ENCODE results near the gene ZNF76. TPM values are rescaled to one million over a fixed set of nuclear protein-coding genes. Genes with fewer than 3 reads are reported as not detected.

ZNF76 gene
- total RNA-seq (2014; rRNA removed; shearing (Covaris generic)) = 6.7 and 7.2 TPM in 2 replicates

DNA sequence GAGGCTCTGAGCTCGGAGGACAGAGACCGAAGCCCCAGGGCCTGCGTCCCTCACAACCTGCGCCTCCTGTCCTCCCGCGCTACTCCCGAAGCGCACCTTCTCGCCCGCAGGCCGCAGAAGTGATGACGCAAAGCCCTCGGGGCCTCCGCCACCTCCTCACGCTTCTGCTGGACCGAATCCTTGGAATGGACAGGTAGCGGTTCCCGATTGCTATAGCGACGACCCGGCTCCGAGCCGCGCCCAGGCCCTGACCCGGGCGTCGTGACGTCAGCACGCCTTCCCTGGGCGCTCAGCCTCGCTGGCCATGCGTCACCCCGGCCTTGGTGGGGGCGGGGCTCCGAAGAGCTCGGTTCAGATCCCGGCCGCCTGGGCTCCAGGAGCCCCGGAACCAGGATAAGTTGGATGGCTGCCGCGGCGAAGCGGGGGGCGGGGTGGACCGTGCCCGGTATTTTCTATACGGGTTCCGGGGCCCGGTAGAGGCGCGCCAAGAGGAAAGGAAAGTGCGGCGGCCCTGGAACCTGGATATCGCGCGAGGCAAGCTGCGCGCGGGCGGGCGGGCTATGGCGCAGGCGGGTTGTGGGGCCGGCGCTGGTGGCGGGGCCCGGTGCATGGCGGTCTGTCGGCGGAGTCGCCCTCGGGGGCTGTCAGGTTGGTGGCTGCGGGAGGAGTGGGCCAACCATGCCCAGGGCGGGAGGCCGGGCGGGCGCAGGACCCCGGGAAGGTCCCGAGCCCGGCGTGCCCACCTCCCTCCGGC, at the start of gene ZNF76:
Gene ZNF76 (plus strand): TSS at position 542 of the 754 bp plus-strand sequence. CDS start 21,417 bp downstream, outside the sequence.
- peak; percentile 95 for DNase-seq (ENCODE audit: low spot score)

DNA sequence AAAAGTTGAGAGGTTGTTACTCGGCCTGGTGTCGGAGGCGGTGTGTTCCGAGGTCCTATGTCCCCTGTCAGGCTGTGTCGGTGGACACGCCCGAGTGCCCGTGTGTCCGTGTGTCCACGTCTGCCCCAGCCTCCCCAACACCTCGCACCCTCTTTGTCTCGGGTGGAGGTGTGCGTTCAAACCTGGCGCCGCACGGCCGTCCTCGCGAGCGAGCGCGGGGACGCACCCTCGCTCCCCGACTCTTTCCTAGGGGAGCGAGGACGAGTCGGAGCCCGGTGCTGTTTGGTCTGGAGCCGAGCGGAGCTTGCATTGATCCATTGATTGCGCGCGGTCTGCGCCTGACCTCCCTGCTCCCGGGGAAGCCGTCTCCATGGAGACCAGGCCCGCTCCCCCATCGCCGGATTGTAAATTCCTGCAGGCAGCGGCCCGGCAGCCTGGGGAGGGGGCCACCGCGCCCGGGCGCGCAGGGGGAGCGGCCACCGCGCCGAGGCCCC, 46.2 kb upstream of the ZNF76 start:
- DNase-seq (ENCODE audit: low spot score) = no peak

DNA sequence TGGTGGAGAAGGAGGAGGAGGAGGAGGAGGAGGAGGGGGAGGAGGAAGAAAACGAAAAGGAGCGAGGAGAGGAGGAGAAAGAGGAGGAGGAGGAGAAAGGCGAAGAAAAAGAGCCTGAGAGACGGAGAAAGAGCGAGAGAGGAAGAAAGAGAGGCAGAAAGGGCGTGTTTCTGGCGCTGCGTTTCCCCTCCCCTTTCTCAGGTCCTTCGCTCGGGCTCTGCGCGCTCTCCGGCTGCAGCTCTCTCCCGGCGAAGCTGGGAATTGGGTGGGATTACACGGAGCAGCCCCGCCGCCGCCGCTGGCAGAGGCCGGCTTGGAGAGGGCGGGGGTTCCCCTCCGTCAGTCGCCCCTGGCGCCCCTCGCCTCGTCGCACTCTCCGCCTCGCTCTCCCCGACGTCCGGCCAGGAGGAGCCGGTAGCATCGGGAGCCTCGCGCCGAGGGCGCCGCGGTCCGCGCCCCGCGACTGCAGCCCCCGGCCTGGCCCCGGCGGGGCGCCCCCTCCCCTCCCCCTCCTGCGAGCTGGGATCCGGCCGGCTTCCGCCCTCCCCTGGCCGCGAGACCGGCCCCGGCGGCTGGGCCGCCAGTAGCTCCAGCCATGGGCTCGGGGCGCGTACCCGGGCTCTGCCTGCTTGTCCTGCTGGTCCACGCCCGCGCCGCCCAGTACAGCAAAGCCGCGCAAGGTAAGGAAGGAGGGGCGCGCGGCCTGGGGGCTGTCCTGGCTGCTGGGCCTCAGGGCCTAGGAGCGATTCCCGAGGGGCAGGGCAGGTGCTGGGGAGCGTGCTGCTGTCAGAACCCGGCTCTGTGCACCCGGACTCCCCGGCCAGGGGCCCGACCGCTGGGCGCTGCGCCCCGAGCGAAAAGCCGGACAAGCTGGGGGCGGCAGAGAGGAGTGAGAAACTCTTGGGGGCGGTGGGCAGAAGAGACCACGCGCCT, 45.4 kb upstream of the ZNF76 start, which contains the start of gene SCUBE3:
Gene SCUBE3 (plus strand): TSS at position 133 of the 933 bp plus-strand sequence. CDS start 463 bp downstream, at position 596.
- no peak for DNase-seq (ENCODE audit: low spot score)

DNA sequence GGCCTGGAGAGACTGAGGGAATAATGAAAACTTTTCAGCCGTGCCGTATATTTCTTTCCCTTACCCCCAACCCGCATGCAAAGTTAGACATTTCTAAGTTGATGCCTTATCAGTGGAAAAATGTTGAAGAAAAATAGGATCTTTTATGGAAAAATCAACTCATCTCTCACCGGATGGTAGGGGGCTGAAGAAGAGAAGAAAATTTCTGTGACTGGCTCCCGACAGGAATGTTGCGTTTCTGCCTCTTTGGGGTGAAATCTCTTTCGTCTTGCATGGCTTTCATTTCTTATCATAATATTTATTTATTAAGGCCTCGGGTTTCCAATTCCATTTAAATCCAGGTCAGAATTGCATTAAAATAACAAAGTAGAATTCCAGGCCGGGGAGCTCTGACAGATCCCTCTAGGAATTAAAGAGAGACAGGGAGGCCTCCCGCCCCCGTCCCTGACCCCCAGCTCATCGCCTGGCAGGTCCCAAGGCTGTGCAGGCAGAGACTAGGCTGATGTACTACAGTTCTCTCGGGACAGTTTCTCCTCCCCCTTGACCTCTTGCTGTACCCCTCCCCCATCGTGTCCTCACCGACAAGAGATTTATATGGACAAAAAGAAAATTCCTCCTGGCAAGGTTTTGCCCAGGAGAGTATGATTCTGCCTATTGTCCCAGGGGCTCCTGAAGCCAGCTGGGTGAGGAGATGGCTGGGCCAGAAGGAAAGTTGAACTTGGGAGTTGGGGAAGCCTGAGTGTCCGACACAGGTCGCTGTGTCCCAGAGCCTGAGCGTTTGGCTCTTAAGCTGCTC, 44.5 kb upstream of the ZNF76 start:
- no peak for DNase-seq (ENCODE audit: low spot score)

DNA sequence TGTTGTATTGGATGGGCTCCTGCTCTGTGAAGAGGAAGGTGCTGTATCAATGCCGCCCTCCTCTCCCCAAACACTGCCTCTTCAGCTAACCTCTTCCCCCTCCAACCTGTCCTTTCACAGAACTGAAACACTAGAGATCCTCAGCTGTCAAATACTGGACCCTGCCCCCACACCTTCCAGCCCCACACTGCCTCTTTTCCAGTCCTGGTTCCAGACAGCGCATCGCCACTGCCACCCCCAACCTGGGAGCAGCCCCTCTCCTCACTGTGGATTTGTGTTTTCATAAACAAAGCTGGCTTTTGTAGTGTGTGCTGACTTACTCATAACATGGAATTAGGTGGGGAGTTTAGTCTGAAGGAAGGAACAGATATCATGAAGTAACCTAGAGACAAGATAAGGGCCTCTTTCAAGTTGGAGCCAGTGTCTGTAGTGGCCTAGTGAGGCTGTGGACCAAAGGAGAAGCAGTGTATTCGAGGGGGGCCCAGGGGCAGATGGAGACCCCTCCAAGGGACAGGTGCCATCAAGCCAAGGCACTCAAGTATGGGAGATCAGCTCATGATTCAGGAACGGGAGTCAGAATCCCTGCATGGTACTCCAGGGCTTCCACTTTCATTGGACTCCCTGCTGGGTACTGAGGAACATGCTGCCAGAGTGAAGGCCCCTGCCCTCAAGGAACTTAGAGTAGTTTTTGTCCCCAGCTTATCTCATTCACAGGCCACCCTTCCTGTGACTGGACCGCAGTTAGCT, 43.7 kb upstream of the ZNF76 start:
- no peak for DNase-seq (ENCODE audit: low spot score)

DNA sequence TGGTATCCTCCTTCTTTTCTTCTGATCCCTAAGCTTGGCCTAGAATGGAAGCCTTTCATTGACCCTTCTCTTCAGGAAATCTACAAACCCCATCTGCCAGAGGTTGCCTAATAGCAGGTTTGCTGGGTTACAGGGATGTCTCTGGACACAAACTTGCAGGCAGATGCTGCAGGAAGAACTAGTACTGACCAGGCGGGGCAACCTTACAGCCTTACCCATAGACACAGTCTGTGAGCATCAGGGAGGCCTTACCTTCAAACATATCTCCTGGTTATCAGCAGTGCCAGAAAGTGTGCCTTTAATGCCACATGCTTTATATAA, 43.2 kb upstream of the ZNF76 start:
- no peak for DNase-seq (ENCODE audit: low spot score)

DNA sequence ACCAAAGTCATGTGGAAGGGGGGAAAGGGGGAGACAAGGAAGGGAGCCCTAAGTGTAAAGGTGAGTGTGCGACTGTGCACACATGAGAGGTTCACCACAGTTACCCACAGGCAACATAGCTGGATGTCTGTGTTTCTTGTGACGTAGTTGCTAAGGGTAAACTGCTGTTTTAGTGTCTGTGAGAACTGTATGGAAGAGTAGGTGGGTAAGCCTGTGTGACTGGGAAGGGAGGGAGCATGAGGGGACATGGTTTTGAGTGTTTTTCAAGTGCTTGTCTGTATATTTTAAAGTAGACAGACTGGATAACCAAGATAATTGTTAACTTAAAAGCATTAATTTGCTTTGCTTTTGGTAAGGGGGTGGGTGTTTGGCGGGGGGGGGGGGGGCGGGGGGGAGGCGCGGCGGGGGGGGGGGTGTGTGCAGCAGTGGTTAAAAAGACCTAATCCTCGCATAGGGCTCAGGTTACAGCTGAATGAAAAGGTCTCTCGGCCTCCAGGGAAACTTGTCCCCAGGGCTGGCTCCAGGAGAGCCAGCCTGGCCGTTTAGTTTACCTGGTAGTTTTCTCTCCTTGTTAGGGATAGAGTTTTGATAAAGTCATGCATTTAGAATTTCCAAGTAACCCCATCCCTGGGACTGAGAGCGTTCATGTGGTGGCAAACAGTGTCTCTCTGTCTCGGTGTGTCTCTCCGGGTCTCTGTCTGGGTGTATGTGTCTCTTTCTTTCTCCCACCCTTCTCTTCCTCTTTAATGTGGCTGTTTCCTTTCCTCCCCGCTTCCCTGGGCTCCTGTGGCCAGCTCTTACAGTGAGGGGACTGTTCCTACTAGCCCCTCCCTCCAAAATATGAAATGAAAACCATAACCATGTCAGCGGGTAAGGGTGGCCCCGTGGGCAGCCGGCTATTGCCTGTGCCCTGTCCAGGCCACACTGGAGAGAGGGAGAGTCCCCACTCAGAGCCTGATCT, 42.4 kb upstream of the ZNF76 start:
- no peak for DNase-seq (ENCODE audit: low spot score)

DNA sequence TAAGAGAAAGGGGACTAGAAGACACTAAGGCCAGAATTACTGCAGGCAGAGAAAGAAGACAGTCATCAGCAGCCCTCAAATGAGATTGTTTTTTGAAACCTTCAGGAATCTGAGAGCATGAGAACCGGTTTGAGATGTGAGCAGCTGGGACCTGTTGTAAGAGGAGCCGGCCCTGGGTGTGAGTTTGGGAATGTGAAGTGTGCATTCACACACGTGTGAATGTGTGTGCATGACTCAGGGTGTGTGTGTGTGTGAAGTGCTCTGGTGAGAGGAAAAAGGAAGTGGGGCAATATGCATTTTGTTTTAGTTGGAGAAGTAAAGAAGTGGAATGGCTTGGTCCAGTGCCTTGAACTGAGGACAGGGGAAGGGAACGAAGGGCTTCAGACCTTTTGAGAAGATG, 41.5 kb upstream of the ZNF76 start:
- no peak for DNase-seq (ENCODE audit: low spot score)

DNA sequence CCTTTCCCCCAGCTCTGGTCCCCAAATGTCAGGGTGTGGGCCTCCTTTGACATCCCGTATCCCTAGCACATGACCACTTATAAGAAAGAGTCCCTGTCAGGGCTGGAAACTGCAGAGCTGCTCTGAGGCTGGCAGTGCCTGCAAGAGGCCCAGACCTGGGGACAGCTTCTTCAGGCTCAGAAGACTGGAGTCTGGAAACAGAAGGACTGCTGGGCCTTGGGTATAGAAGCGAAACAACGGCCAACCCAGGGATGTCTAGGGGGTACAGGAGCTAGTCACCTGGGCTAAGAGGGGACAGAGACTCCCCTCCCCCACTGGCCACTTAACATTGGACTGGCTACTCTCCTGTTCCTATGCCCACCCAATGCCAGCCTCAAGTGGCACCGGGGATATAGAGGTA, 41.1 kb upstream of the ZNF76 start:
- DNase-seq (ENCODE audit: low spot score) = no peak

DNA sequence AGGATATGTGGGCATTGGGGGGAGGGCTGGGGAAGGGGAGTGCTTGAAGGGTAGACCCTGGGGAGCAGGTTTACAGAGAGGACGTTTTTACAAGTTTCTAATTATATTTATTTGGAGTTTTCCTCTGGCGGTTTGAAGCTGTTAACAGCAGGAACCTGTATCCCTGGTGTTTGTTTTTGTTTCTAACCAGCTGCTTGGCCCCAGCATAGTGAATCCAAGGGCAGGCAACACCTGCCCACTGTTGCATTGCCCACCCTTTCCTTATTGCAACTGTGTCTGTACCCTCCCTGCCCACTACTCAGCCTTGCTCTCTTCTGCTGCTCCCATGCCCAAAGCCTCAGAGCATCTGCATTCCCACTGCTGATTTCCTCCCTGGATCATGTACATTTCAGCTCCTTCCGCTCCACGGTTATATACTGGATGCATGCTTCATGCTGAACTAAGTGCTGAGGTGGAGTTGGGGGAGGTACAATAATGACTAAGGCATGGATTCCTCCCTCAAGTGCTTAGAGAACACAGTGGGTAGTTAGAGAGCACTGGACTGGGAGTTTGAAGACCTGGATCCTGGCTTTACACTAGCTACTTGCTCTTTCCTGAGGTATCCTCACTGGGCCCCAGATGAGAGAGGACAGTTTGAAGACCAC, 39.7 kb upstream of the ZNF76 start:
- no peak for DNase-seq (ENCODE audit: low spot score)

DNA sequence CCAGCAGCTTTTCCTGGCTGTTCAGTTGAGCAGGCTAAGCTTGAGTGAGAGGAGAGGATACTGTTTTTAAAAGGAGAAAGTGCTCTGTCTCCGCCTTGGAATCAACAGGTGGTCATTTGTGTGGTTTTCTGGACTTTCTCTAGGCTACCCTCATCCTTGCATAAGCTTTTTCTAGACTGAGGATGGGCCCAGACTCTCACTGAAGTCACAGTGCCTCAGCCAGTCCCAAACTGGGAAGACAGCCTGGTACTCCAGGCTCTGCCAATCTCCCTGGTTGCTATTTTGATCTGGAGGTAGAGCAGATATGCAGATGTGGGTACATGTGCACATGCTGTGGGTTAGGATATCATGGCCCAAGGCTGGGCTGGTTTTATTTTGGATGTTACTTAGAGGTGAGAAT, 38.8 kb upstream of the ZNF76 start:
- no peak for DNase-seq (ENCODE audit: low spot score)

DNA sequence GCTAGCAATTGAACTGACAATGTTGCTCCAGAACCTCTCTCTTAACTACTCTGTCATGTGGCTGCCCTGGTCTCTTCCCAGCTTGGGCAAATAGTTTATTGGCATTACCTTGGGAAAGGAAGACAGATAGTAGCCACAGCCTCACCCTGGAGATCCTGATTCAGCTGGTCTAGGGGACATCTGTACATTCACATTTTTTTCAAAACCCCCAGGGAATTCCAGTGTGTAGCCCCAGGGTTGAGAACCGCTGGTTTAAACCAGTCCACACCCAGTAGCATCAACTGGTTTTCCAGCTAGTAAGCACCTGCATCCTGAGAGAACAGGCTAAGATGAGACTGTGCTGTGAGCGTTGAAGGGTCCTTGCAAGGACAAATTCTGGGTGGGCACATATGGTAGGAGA, 36.1 kb upstream of the ZNF76 start:
- DNase-seq (ENCODE audit: low spot score) = no peak

DNA sequence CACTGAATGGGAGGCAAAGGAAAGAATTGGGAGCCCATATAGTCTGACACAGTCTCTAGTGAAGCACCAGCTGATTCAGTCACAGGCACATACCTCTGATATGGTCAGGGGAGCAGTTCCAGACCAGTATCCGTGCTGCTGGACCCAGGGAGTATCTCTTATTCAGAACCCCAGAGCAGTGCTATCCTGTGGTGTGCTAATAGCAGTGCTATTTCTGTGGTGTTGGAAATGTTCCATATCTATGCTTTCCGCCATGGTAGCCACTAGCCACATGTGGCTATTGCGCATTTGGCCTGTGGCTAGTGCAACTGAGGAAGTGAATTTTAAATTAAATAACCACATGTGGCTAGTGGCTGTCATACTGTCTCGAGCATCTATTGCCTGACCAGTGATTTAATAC, 34.8 kb upstream of the ZNF76 start:
- DNase-seq (ENCODE audit: low spot score) = no peak

DNA sequence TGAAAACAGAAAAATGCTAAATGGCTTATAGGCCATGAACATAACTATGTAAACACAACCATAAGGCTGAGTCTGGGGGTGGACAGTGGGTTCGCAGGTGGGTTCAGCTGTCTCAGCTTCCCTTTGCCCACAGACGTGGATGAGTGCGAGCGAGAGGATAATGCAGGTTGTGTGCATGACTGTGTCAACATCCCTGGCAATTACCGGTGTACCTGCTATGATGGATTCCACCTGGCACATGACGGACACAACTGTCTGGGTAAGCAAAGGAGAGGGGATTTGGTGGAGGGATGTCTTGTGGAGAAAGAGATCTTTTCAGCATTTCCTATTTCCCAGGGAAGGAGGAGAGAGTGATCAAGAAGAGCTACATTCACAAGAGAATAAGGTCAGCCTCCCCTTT, 31.1 kb upstream of the ZNF76 start:
- no peak for DNase-seq (ENCODE audit: low spot score)

DNA sequence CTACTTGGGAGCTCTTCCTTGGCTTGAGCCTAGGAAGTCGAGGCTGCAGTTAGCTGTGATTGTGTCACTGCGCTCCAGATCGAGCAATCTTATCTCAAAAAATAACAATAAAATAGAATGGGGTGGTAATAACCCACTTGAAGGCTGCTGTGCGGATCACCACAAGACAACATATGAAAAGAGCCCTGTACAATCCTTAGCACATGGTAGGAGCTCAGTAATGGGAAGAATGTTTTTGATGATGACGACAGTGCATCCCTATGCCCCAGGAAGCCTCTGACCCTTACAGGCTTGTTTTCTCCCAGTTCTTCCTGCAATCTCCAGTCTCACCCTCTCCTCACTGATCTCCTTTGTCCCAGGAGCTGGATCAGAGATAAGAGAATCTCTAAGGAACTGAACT, 30.2 kb upstream of the ZNF76 start:
- DNase-seq (ENCODE audit: low spot score) = no peak

DNA sequence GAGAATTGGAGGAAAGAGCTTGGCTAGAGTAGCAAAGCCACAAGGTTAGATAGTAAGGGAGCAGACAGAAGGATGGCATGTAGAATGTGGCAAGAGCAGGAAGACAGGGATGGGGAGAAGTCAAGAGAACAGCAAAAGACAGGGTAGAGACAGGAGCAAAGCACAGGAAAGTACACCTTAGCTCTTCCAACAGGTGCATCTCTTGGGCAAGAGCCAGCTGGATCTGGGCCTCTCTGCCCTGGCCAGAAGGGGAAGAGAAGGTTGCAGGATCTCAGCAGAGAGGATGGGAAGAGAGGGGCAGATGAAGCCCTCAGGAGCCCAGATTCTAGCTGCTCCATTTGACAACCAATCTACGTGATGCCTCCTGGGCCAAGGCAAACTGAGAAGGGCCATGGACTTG, 29.0 kb upstream of the ZNF76 start:
- DNase-seq (ENCODE audit: low spot score) = no peak

DNA sequence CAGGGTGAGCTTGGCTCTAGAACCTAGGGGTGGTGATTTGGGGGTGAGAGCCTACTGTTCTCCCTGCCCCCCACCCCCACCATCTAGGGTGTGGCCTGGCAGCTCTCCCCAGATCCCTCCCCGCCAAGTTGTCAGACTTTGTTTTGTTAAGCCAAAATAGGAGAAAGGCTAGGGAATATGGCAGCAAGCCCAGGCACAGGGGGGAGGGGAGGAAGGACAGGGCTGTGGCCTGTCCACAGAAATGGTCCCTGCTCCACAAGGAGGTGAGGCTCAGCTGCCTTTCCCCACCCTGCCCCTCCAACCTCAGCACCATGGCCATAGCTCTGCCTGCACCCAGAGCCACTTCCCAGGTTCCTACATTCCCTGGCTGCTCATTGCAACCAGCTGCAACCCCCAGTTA, 28.6 kb upstream of the ZNF76 start:
- DNase-seq (ENCODE audit: low spot score) = no peak

DNA sequence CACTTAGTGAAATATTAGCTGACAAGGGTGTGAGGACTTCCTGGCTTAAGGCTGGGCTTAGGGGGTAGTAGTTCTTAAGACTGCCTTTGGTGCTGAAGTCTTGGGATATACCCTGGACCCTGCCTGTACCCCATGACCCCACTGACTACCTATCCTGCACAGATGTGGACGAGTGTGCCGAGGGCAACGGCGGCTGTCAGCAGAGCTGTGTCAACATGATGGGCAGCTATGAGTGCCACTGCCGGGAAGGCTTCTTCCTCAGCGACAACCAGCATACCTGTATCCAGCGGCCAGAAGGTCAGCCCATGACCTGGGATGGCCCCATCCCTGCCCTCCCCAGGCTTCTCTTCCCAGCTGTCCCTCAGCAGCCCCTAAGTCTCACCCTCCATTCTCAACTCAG, 28.0 kb upstream of the ZNF76 start:
- DNase-seq (ENCODE audit: low spot score) = no peak

DNA sequence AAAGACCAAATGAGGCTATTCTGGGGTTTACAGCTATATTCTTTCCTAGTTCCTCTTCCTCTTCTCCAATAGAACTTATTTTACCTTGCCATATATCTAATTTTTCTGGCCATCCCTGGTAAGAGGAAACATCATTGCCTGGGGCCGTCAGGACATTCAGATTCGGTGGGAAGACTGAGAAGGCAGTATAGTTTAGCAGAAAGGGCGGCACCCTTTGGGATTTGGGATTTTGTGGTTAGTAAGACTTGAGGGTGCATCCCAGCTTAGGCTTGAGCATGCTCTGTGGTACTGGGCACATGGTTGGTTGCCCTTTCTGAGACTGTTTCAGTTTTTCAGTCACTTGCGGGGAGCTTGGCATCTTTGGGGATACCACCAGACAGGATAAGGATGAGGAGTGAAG, 24.6 kb upstream of the ZNF76 start:
- no peak for DNase-seq (ENCODE audit: low spot score)

DNA sequence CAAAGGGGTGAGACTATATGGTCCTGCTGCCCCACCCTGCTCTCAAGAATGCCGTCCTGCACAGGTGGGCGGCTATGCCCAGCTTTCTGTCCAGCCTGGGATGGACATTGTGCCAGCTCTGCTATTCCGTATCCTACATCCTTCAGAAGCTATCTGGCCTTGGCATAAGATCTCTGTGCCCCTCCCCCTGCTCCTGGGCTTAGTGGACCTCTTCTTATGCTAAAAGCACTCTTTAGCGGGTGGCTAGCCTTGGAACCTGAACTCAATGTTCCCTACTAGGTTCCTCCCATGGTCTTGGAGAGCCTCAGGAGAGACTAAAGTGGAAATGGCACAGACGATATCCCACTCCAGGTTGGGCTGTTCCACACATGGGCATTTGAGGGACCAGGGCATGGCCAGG, 23.3 kb upstream of the ZNF76 start:
- no peak for DNase-seq (ENCODE audit: low spot score)
